Measurements from ENCODE around the gene NXNL1. TPM values are rescaled to one million over a fixed set of nuclear protein-coding genes. Genes with fewer than 3 reads are reported as not detected.

Gene NXNL1
- total and polyA plus RNA-seq, 2 donors (not counting 3 experiments of a cell fraction or from before 2014, with no cell fraction given) = not detected

- ChIA-PET CTCF (interaction anchor here (0.9 to 1.6 kb wide), 4 partner anchors 13 to 34 kb away, joined by 3 to 7 read pairs (median 4); partner anchors contain the start of gene TMEM221), POLR2A (no interaction called here)
- Histone ChIP-seq H3K79me2 (ENCODE audit: control insufficient read depth, insufficient read depth, low read length) (no peaks in the 10 kb centered on the region), H3K9me3 (replicated peaks; ENCODE audit: control insufficient read depth, insufficient read depth, low read length) (no peaks in the 10 kb centered on the region), H3K9ac (replicated peaks; ENCODE audit: extremely low read depth, insufficient read depth, low read length) (no peak overlapping the region), H3K9me1 (replicated peaks; ENCODE audit: control insufficient read depth, extremely low read depth, insufficient read depth, low read length) (no peaks in the 10 kb centered on the region), H3K4me2 (ENCODE audit: insufficient read depth, low read length) (no peak overlapping the region), H2AFZ (ENCODE audit: low read depth, low read length) (no peak overlapping the region), H3K27ac (ENCODE audit: insufficient read depth, low read depth, low read length) (no peak overlapping the region), H3K36me3 (ENCODE audit: control insufficient read depth in 2 of 2, extremely low read depth in 1 of 2, insufficient read depth in 2 of 2, low read length in 2 of 2) (no peaks in the 10 kb centered on the region), H3K4me1 (ENCODE audit: control insufficient read depth, extremely low read depth, insufficient read depth, low read length) (peaks cover 5% of the 10 kb centered on the region), H3K4me3 (replicated peaks in 1 of 3; ENCODE audit: insufficient read depth in 1 of 3, low read depth in 1 of 3, low read length in 3 of 3) (no peak overlapping the region), H3K27me3 (ENCODE audit: control insufficient read depth in 2 of 2, insufficient read depth in 2 of 2, low read length in 2 of 2) (no peaks in the 10 kb centered on the region), H4K20me1 (replicated peaks; ENCODE audit: control insufficient read depth, extremely low read depth, insufficient read depth, low read length) (no peaks in the 10 kb centered on the region)
- TF ChIP-seq, protein P1, sequence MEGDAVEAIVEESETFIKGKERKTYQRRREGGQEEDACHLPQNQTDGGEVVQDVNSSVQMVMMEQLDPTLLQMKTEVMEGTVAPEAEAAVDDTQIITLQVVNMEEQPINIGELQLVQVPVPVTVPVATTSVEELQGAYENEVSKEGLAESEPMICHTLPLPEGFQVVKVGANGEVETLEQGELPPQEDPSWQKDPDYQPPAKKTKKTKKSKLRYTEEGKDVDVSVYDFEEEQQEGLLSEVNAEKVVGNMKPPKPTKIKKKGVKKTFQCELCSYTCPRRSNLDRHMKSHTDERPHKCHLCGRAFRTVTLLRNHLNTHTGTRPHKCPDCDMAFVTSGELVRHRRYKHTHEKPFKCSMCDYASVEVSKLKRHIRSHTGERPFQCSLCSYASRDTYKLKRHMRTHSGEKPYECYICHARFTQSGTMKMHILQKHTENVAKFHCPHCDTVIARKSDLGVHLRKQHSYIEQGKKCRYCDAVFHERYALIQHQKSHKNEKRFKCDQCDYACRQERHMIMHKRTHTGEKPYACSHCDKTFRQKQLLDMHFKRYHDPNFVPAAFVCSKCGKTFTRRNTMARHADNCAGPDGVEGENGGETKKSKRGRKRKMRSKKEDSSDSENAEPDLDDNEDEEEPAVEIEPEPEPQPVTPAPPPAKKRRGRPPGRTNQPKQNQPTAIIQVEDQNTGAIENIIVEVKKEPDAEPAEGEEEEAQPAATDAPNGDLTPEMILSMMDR (IDR thresholded peaks at IDR 0.05; ENCODE audit: extremely low read depth in 1 of 2, insufficient read depth in 1 of 2, low read depth in 1 of 2, low read length in 2 of 2) = peak; percentile 42 to 57
- no peak for TF ChIP-seq POLR2AphosphoS5 (IDR thresholded peaks at IDR 0.05; ENCODE audit: insufficient read depth, low read depth, low read length)
- FAIRE-seq (peak; percentile 55), DNase-seq (ENCODE audit: low read depth, low spot score) (peak; percentile 48)
- dilution Hi-C loops (cut with MboI; ENCODE audit: extremely low pct_ligation_motif_present, low sequenced_read_pairs) = no loop called here
- intact Hi-C loops (cut with micrococcal nuclease) = no loop called here
- no TSS peak for BruUV-seq (replicated peaks)
These were observed 35.9 kb downstream of the NXNL1 start for GRCh38 chr19:17424743-17425365.

GRCh38 chr19:17423429-17424208 lies 37.1 kb downstream of the NXNL1 start:
- no peaks in the 10 kb centered on the region for H4K20me1 ChIP-seq (replicated peaks; ENCODE audit: control insufficient read depth, extremely low read depth, insufficient read depth, low read length)
- TF ChIP-seq JUN (IDR thresholded peaks at IDR 0.05; ENCODE audit: borderline replicate concordance, insufficient read depth, insufficient read length, low read depth) = no peak
- TF ChIP-seq, protein P2, sequence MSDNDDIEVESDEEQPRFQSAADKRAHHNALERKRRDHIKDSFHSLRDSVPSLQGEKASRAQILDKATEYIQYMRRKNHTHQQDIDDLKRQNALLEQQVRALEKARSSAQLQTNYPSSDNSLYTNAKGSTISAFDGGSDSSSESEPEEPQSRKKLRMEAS (IDR thresholded peaks at IDR 0.05; ENCODE audit: insufficient read depth, insufficient read length) = no peak
- TF ChIP-seq POLR2AphosphoS5 (IDR thresholded peaks at IDR 0.05; ENCODE audit: insufficient read depth, low read depth, low read length) = no peak
- no peak for TF ChIP-seq EZH2 (IDR thresholded peaks at IDR 0.05; ENCODE audit: borderline replicate concordance, low read depth, low read length, severe bottlenecking)
- TF ChIP-seq, protein P1 (IDR thresholded peaks at IDR 0.05; ENCODE audit: extremely low read depth in 1 of 2, insufficient read depth in 1 of 2, low read depth in 1 of 2, low read length in 2 of 2) = no peak
- TF ChIP-seq MYC (IDR thresholded peaks at IDR 0.05; ENCODE audit: low read depth, low read length) = no peak
- no peak for TF ChIP-seq POLR2A (IDR thresholded peaks at IDR 0.05; ENCODE audit: low read depth, low read length)
- no peak for TF ChIP-seq FOS (IDR thresholded peaks at IDR 0.05; ENCODE audit: borderline replicate concordance, insufficient read depth, low read length)
- TF ChIP-seq GATA2 (IDR thresholded peaks at IDR 0.05; ENCODE audit: insufficient read depth, insufficient read length, low read depth, low read length) = no peak
- H3K79me2 ChIP-seq (ENCODE audit: control insufficient read depth, insufficient read depth, low read length) = no peaks in the 10 kb centered on the region
- dilution Hi-C loops (cut with MboI; ENCODE audit: extremely low pct_ligation_motif_present, low sequenced_read_pairs) = no loop called here
- no peaks in the 10 kb centered on the region for H3K27me3 ChIP-seq (ENCODE audit: control insufficient read depth in 2 of 2, insufficient read depth in 2 of 2, low read length in 2 of 2)
- no peaks in the 10 kb centered on the region for H3K36me3 ChIP-seq (ENCODE audit: control insufficient read depth in 2 of 2, extremely low read depth in 1 of 2, insufficient read depth in 2 of 2, low read length in 2 of 2)
- POLR2A ChIA-PET = interaction anchor here (0.6 kb wide), 1 partner anchor 99 kb away, joined by 3 read pairs; no protein-coding TSS in a partner anchor
- BruUV-seq (replicated peaks) = no TSS peak
- H3K4me1 ChIP-seq (ENCODE audit: control insufficient read depth, extremely low read depth, insufficient read depth, low read length) = peaks cover 14% of the 10 kb centered on the region
- no peak overlapping the region for H2AFZ ChIP-seq (ENCODE audit: low read depth, low read length)
- H3K9ac ChIP-seq (replicated peaks; ENCODE audit: extremely low read depth, insufficient read depth, low read length) = no peak overlapping the region
- H3K4me3 ChIP-seq (replicated peaks in 1 of 3; ENCODE audit: insufficient read depth in 1 of 3, low read depth in 1 of 3, low read length in 3 of 3) = no peak overlapping the region
- DNase-seq (ENCODE audit: low read depth, low spot score) = no peak
- no peaks in the 10 kb centered on the region for H3K9me3 ChIP-seq (replicated peaks; ENCODE audit: control insufficient read depth, insufficient read depth, low read length)
- H3K4me2 ChIP-seq (ENCODE audit: insufficient read depth, low read length) = no peak overlapping the region
- intact Hi-C loops (cut with micrococcal nuclease) = no loop called here
- H3K27ac ChIP-seq (ENCODE audit: insufficient read depth, low read depth, low read length) = no peak overlapping the region
- CTCF ChIA-PET = interaction anchor here (0.6 to 1.6 kb wide), 3 partner anchors 18 to 60 kb away, joined by 3 read pairs; no protein-coding TSS in a partner anchor
- no peak for FAIRE-seq
- no peaks in the 10 kb centered on the region for H3K9me1 ChIP-seq (replicated peaks; ENCODE audit: control insufficient read depth, extremely low read depth, insufficient read depth, low read length)
